Vagina (tissue), 2 donors: ENCODE results near the gene SQSTM1.

Experiments used
- POLR2A ChIP-seq, 2 donors: fragments of 450-650 bp; IDR thresholded peaks; one replicate each; pipeline ENCODE4 v1.6.1; 2017; ENCODE audit warnings: antibody characterized with exemption in 2 of 2, mild to moderate bottlenecking in 2 of 2, moderate library complexity in 2 of 2
- POLR2AphosphoS5 ChIP-seq, 2 donors: sonication (generic); formaldehyde crosslinking; IDR thresholded peaks; one replicate each; pipeline ENCODE4 v1.9.0; 2017; ENCODE audit warnings: antibody characterized with exemption in 2 of 2, mild to moderate bottlenecking in 2 of 2, low read depth in 1 of 2; ENCODE audit not compliant: insufficient read depth in 1 of 2
- TF ChIP-seq, protein P1 (sequence below), 3 experiments: fragments of 450-650 bp in 2 of 3; fragments of 200-600 bp in 1 of 3; sonication (generic) in 1 of 3; IDR thresholded peaks; one replicate each; pipeline ENCODE4 v1.5.1; 2017 to 2019; ENCODE audit warnings: antibody characterized with exemption in 3 of 3, mild to moderate bottlenecking in 2 of 3, moderate library complexity in 2 of 3

DNA sequence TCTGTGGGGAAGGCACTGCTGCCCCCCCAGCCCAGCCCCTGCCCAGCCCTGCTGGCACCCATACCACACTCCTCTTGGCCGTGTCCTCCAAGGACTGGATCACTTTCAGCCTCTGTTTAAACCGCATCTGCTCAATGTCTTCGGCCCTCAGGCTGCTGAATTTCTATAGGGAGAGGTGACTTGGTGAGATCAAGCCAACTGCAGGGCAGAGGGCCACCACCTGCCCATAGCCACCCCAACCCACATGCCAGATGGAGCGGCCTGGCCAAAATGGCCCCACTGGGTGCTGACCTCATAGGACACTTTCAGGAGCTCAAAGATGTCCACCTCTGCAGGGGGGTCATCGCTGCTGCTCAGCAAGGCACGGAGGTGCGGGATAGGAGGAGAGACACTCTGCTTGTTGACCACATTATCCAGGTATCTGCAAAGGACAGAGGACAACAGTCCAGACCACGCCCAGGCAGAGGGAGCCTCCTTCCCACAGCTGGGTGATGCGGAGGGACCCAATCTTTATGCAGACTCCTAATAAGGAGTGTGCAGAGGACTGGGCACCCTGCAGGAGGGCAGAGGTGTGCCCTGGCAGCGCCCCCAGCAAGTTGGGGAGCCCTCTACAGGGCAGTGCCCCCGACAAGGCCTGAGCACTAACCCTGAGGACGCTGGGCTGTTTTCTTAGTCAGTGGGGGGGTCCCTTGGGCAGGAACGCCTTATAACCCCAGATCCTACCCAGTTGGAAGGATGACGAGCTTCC is 52.3 kb downstream of the SQSTM1 start:
- TF ChIP-seq POLR2AphosphoS5 (IDR thresholded peaks at IDR 0.05; ENCODE audit: insufficient read depth in 1 of 2, low read depth in 1 of 2) (no peak), POLR2A (IDR thresholded peaks at IDR 0.05) (no peak)
- TF ChIP-seq, protein P1, sequence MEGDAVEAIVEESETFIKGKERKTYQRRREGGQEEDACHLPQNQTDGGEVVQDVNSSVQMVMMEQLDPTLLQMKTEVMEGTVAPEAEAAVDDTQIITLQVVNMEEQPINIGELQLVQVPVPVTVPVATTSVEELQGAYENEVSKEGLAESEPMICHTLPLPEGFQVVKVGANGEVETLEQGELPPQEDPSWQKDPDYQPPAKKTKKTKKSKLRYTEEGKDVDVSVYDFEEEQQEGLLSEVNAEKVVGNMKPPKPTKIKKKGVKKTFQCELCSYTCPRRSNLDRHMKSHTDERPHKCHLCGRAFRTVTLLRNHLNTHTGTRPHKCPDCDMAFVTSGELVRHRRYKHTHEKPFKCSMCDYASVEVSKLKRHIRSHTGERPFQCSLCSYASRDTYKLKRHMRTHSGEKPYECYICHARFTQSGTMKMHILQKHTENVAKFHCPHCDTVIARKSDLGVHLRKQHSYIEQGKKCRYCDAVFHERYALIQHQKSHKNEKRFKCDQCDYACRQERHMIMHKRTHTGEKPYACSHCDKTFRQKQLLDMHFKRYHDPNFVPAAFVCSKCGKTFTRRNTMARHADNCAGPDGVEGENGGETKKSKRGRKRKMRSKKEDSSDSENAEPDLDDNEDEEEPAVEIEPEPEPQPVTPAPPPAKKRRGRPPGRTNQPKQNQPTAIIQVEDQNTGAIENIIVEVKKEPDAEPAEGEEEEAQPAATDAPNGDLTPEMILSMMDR (IDR thresholded peaks at IDR 0.05): no peak
